GM19397 (cell line): Measurements from ENCODE around the gene ANKRD36B.
"Not testable (repeated sequence)": the region's sequence is repeated elsewhere in the genome, so short reads cannot be mapped to it uniquely, and the experiment has no call there.

Experiments
- ATAC-seq: cut with Tn5 transposase; IDR thresholded peaks from one replicate; pipeline ENCODE4 v1.9.1; 2021; ENCODE audit warnings: mild to moderate bottlenecking, moderate library complexity; ENCODE audit not compliant: unreplicated experiment

The ANKRD36B gene

GRCh38 chr2:97550498-97550897, 39.2 kb downstream of the ANKRD36B start:
- ATAC-seq, result not testable (repeated sequence)

- not testable (repeated sequence) for ATAC-seq
Measured at GRCh38 chr2:97549058-97549457, 40.6 kb downstream of the ANKRD36B start.

GRCh38 chr2:97548536-97548935, 41.1 kb downstream of the ANKRD36B start:
- ATAC-seq, result not testable (repeated sequence)

- ATAC-seq, result no peak
Measured at GRCh38 chr2:97546711-97547110, 43.0 kb downstream of the ANKRD36B start.

GRCh38 chr2:97544911-97545310, 44.8 kb downstream of the ANKRD36B start:
- not testable (repeated sequence) for ATAC-seq

- ATAC-seq, result not testable (repeated sequence)
Measured at GRCh38 chr2:97525904-97526303, 63.8 kb downstream of the ANKRD36B start.

GRCh38 chr2:97523816-97524215, 65.9 kb downstream of the ANKRD36B start:
- not testable (repeated sequence) for ATAC-seq

- not testable (repeated sequence) for ATAC-seq
Measured at GRCh38 chr2:97522916-97523555, 66.6 kb downstream of the ANKRD36B start.

GRCh38 chr2:97495651-97496050, 94.0 kb downstream of the ANKRD36B start:
- ATAC-seq, result not testable (repeated sequence)

GRCh38 chr2:97490141-97490540, 99.5 kb downstream of the ANKRD36B start:
- ATAC-seq, result not testable (repeated sequence)
